WTC11 (cell line): ENCODE measurements around the gene SCEL. TPM values are rescaled to one million over a fixed set of nuclear protein-coding genes. Genes with fewer than 3 reads are reported as not detected.

Experiments
- ATAC-seq: fragments of 200-7000 bp; cut with Tn5 transposase; 2 replicates; pipeline ENCODE4 v1.10.0; 2021; ENCODE audit warnings: mild to moderate bottlenecking, moderate library complexity
- CTCF ChIA-PET: fragments of 300-600 bp; sonication (Branson Sonifier 250); formaldehyde crosslinking; loops from one replicate; lab custom pipeline; 2021; ENCODE audit warnings: antibody characterized with exemption; lab: Charles Lee
- POLR2A ChIA-PET: fragments of 350-600 bp; sonication (Branson Sonifier 250); formaldehyde crosslinking; loops from one replicate; lab custom pipeline; 2021; ENCODE audit warnings: antibody characterized with exemption; lab: Charles Lee
- DNase-seq: peaks from one replicate; pipeline ENCODE4 v3.0.0; 2021; ENCODE audit warnings: low spot score
- H3K27ac Mint-ChIP-seq: 2 replicates; pipeline ENCODE4 v1.8.0; 2021; ENCODE audit warnings: mixed read lengths
- H3K27me3 Mint-ChIP-seq: 2 replicates; pipeline ENCODE4 v1.8.0; 2021; ENCODE audit warnings: low read depth, mild to moderate bottlenecking, moderate library complexity, mixed read lengths
- H3K36me3 Mint-ChIP-seq: 2 replicates; pipeline ENCODE4 v1.8.0; 2021; ENCODE audit warnings: mixed read lengths
- H3K4me1 Mint-ChIP-seq: 2 replicates; pipeline ENCODE4 v1.8.0; 2022; ENCODE audit warnings: mixed read lengths
- H3K4me3 Mint-ChIP-seq: 2 replicates; pipeline ENCODE4 v1.8.0; 2021; ENCODE audit warnings: mild to moderate bottlenecking, moderate library complexity, mixed read lengths
- H3K9me3 Mint-ChIP-seq: 2 replicates; pipeline ENCODE4 v1.8.0; 2021; ENCODE audit warnings: mixed read lengths
- FOXK1 ChIP-seq: sonication (generic); formaldehyde crosslinking; IDR thresholded peaks from 2 replicates; pipeline ENCODE4 v1.8.0; 2022; ENCODE audit warnings: mild to moderate bottlenecking, moderate library complexity, missing genetic modification reagents
- JAZF1 ChIP-seq: fragments of 250-450 bp; sonication (Bioruptor Pico); IDR thresholded peaks from 2 replicates; pipeline ENCODE4 v1.9.0; 2021; ENCODE audit warnings: moderate library complexity, mild to moderate bottlenecking, inconsistent platforms
- JUN ChIP-seq: sonication (generic); formaldehyde crosslinking; IDR thresholded peaks from 2 replicates; pipeline ENCODE4 v1.8.0; 2023; ENCODE audit warnings: mild to moderate bottlenecking, missing genetic modification reagents
- NR1H2 ChIP-seq: sonication (generic); formaldehyde crosslinking; IDR thresholded peaks from 2 replicates; pipeline ENCODE4 v1.9.0; 2021; ENCODE audit warnings: mild to moderate bottlenecking, moderate library complexity, missing genetic modification reagents
- NR2C2 ChIP-seq: sonication (generic); formaldehyde crosslinking; IDR thresholded peaks from 2 replicates; pipeline ENCODE4 v1.8.0; 2022; ENCODE audit warnings: mild to moderate bottlenecking, missing genetic modification reagents
- RELA ChIP-seq: sonication (generic); formaldehyde crosslinking; IDR thresholded peaks from 2 replicates; pipeline ENCODE4 v1.8.1; 2022; ENCODE audit warnings: missing genetic modification reagents, mild to moderate bottlenecking, borderline replicate concordance
- RORB ChIP-seq: fragments of 250-450 bp; sonication (Bioruptor Pico); IDR thresholded peaks from 2 replicates; pipeline ENCODE4 v1.9.0; 2021; ENCODE audit warnings: mild to moderate bottlenecking
- SMAD4 ChIP-seq: sonication (generic); formaldehyde crosslinking; IDR thresholded peaks from 2 replicates; pipeline ENCODE4 v1.8.0; 2022; ENCODE audit warnings: mild to moderate bottlenecking, missing genetic modification reagents
- SP1 ChIP-seq: sonication (generic); formaldehyde crosslinking; conservative IDR thresholded peaks from 2 replicates; pipeline ENCODE4 v1.8.1; 2022; ENCODE audit warnings: missing genetic modification reagents
- TP53 ChIP-seq: sonication (generic); formaldehyde crosslinking; IDR thresholded peaks from 2 replicates; pipeline ENCODE4 v1.8.1; 2023; ENCODE audit warnings: mild to moderate bottlenecking, missing genetic modification reagents
- ZNF121 ChIP-seq: sonication (generic); formaldehyde crosslinking; IDR thresholded peaks from 2 replicates; pipeline ENCODE4 v1.8.0; 2023; ENCODE audit warnings: missing genetic modification reagents
- ZNF263 ChIP-seq: sonication (generic); formaldehyde crosslinking; IDR thresholded peaks from 2 replicates; pipeline ENCODE4 v1.8.1; 2022; ENCODE audit warnings: low read depth, mild to moderate bottlenecking, moderate library complexity, missing genetic modification reagents
- ZNF317 ChIP-seq: sonication (generic); formaldehyde crosslinking; IDR thresholded peaks from 2 replicates; pipeline ENCODE4 v1.8.1; 2023; ENCODE audit warnings: low read depth, mild to moderate bottlenecking, moderate library complexity, missing genetic modification reagents, borderline replicate concordance
- total RNA-seq: library from RNA; stranded (reverse); gene quantifications from 3 replicates; pipeline ENCODE4 v1.2.3, GENCODE V29; 2021
- TF ChIP-seq, protein P1 (sequence below): sonication (generic); formaldehyde crosslinking; IDR thresholded peaks from 2 replicates; pipeline ENCODE4 v1.8.0; 2022; ENCODE audit warnings: missing genetic modification reagents
- TF ChIP-seq, protein P2 (sequence below): fragments of 250-450 bp; sonication (Bioruptor Pico); IDR thresholded peaks from 2 replicates; pipeline ENCODE4 v1.9.0; 2021; ENCODE audit warnings: mild to moderate bottlenecking, borderline replicate concordance
- TF ChIP-seq, protein P3 (sequence below): fragments of 250-450 bp; sonication (Bioruptor Pico); IDR thresholded peaks from 2 replicates; pipeline ENCODE4 v1.9.0; 2021; ENCODE audit warnings: moderate library complexity, mild to moderate bottlenecking, inconsistent platforms, borderline replicate concordance
- TF ChIP-seq, protein P4 (sequence below): sonication (generic); formaldehyde crosslinking; conservative IDR thresholded peaks from 2 replicates; pipeline ENCODE4 v1.8.1; 2023; ENCODE audit warnings: mild to moderate bottlenecking, low read depth, missing genetic modification reagents, moderate library complexity
- TF ChIP-seq, protein P5 (sequence below): sonication (generic); formaldehyde crosslinking; conservative IDR thresholded peaks from 2 replicates; pipeline ENCODE4 v1.8.1; 2022; ENCODE audit warnings: mild to moderate bottlenecking, missing genetic modification reagents

The SCEL gene
- total RNA-seq, 1 experiment from 2014 or later, result not detected

DNA sequence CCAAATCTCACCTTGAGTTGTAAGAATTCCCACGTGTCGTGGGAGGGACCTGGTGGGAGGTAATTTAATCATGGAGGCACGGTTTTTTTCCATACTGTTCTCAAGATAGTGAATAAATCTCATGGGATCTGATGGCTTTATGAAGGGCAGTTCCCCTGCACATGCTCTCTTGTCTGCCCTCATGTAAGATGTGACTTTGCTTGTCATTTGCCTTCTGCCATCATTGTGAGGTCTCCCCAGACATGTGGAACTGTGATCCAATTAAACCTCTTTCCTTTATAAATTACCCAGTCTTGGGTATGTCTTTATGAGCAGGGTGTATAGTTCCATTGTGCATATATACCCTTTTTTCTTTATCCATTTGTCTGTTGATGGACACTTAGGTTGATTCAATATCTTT, 13.1 kb downstream of the SCEL start (continued):
- TF ChIP-seq, protein P1, sequence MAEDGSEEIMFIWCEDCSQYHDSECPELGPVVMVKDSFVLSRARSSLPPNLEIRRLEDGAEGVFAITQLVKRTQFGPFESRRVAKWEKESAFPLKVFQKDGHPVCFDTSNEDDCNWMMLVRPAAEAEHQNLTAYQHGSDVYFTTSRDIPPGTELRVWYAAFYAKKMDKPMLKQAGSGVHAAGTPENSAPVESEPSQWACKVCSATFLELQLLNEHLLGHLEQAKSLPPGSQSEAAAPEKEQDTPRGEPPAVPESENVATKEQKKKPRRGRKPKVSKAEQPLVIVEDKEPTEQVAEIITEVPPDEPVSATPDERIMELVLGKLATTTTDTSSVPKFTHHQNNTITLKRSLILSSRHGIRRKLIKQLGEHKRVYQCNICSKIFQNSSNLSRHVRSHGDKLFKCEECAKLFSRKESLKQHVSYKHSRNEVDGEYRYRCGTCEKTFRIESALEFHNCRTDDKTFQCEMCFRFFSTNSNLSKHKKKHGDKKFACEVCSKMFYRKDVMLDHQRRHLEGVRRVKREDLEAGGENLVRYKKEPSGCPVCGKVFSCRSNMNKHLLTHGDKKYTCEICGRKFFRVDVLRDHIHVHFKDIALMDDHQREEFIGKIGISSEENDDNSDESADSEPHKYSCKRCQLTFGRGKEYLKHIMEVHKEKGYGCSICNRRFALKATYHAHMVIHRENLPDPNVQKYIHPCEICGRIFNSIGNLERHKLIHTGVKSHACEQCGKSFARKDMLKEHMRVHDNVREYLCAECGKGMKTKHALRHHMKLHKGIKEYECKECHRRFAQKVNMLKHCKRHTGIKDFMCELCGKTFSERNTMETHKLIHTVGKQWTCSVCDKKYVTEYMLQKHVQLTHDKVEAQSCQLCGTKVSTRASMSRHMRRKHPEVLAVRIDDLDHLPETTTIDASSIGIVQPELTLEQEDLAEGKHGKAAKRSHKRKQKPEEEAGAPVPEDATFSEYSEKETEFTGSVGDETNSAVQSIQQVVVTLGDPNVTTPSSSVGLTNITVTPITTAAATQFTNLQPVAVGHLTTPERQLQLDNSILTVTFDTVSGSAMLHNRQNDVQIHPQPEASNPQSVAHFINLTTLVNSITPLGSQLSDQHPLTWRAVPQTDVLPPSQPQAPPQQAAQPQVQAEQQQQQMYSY (CRISPR knock-in tag), result no peak

DNA sequence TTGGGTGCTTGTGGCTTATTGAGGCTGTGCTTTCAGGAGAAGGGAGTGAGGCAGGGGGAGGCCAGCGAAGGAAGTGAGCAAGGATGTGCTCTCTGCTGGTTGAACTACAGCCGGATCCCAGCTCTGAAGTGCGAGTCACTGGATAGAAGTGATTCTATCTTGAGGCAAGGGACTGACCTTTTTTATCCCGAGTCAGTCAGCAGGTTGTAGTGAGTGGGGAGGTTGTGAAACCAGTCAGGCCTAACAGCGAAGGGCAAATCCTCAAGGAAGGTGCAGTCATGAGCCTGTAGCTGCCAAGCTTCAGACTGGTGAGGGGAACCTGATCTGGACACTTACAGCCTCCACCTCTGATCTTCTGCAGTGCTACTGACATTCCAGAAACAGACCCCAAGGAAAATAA, 18.6 kb downstream of the SCEL start:
- Mint-ChIP-seq H3K9me3 (no peaks in the 10 kb centered on the region), H3K4me3 (no peak overlapping the region), H3K36me3 (no peaks in the 10 kb centered on the region), H3K4me1 (no peaks in the 10 kb centered on the region), H3K27me3 (no peaks in the 10 kb centered on the region), H3K27ac (0 out of 2 replicates have a peak overlapping the region, but pooled peaks have one; percentile 25)
- no peak for TF ChIP-seq NR2C2 (CRISPR knock-in tag)
- no peak for TF ChIP-seq FOXK1 (CRISPR knock-in tag)
- no peak for TF ChIP-seq ZNF317 (CRISPR knock-in tag)
- TF ChIP-seq RELA, result no peak
- TF ChIP-seq SMAD4 (CRISPR knock-in tag), result no peak
- TF ChIP-seq JUN (CRISPR knock-in tag), result no peak
- TF ChIP-seq ZNF121 (CRISPR knock-in tag), result no peak
- TF ChIP-seq TP53 (CRISPR knock-in tag), result no peak
- TF ChIP-seq, protein P2, sequence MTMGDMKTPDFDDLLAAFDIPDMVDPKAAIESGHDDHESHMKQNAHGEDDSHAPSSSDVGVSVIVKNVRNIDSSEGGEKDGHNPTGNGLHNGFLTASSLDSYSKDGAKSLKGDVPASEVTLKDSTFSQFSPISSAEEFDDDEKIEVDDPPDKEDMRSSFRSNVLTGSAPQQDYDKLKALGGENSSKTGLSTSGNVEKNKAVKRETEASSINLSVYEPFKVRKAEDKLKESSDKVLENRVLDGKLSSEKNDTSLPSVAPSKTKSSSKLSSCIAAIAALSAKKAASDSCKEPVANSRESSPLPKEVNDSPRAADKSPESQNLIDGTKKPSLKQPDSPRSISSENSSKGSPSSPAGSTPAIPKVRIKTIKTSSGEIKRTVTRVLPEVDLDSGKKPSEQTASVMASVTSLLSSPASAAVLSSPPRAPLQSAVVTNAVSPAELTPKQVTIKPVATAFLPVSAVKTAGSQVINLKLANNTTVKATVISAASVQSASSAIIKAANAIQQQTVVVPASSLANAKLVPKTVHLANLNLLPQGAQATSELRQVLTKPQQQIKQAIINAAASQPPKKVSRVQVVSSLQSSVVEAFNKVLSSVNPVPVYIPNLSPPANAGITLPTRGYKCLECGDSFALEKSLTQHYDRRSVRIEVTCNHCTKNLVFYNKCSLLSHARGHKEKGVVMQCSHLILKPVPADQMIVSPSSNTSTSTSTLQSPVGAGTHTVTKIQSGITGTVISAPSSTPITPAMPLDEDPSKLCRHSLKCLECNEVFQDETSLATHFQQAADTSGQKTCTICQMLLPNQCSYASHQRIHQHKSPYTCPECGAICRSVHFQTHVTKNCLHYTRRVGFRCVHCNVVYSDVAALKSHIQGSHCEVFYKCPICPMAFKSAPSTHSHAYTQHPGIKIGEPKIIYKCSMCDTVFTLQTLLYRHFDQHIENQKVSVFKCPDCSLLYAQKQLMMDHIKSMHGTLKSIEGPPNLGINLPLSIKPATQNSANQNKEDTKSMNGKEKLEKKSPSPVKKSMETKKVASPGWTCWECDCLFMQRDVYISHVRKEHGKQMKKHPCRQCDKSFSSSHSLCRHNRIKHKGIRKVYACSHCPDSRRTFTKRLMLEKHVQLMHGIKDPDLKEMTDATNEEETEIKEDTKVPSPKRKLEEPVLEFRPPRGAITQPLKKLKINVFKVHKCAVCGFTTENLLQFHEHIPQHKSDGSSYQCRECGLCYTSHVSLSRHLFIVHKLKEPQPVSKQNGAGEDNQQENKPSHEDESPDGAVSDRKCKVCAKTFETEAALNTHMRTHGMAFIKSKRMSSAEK, result no peak
- TF ChIP-seq, protein P3, sequence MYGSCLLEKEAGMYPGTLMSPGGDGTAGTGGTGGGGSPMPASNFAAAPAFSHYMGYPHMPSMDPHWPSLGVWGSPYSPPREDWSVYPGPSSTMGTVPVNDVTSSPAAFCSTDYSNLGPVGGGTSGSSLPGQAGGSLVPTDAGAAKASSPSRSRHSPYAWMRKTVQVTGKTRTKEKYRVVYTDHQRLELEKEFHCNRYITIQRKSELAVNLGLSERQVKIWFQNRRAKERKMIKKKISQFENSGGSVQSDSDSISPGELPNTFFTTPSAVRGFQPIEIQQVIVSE (CRISPR knock-in tag), result no peak
- no peak for TF ChIP-seq ZNF263
- TF ChIP-seq, protein P4, sequence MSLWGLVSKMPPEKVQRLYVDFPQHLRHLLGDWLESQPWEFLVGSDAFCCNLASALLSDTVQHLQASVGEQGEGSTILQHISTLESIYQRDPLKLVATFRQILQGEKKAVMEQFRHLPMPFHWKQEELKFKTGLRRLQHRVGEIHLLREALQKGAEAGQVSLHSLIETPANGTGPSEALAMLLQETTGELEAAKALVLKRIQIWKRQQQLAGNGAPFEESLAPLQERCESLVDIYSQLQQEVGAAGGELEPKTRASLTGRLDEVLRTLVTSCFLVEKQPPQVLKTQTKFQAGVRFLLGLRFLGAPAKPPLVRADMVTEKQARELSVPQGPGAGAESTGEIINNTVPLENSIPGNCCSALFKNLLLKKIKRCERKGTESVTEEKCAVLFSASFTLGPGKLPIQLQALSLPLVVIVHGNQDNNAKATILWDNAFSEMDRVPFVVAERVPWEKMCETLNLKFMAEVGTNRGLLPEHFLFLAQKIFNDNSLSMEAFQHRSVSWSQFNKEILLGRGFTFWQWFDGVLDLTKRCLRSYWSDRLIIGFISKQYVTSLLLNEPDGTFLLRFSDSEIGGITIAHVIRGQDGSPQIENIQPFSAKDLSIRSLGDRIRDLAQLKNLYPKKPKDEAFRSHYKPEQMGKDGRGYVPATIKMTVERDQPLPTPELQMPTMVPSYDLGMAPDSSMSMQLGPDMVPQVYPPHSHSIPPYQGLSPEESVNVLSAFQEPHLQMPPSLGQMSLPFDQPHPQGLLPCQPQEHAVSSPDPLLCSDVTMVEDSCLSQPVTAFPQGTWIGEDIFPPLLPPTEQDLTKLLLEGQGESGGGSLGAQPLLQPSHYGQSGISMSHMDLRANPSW (CRISPR knock-in tag), result no peak
- TF ChIP-seq RORB, result no peak
- TF ChIP-seq, protein P1 (CRISPR knock-in tag), result no peak
- TF ChIP-seq SP1 (CRISPR knock-in tag), result no peak
- TF ChIP-seq NR1H2, result no peak
- TF ChIP-seq, protein P5, sequence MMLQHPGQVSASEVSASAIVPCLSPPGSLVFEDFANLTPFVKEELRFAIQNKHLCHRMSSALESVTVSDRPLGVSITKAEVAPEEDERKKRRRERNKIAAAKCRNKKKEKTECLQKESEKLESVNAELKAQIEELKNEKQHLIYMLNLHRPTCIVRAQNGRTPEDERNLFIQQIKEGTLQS (CRISPR knock-in tag), result no peak
- no peak for TF ChIP-seq JAZF1 (CRISPR knock-in tag)
- DNase-seq, result no peak
- POLR2A ChIA-PET, result no interaction called here
- peak; percentile 46 for ATAC-seq
- CTCF ChIA-PET, result interaction anchor here (0.5 kb wide), 1 partner anchor 105 kb away, joined by 4 read pairs; no protein-coding TSS in a partner anchor
